OCI-LY3 (cell line): ENCODE results near the gene GSTCD.

ENCODE experiments used
- H2AFZ ChIP-seq: fragments of 200-600, 300-600 bp; shearing (Covaris generic); 2 replicates; pipeline ENCODE4 v1.6.0; 2014; ENCODE audit warnings: antibody characterized with exemption, low read depth, low read length
- H3K27ac ChIP-seq: fragments of 200-600, 300-600 bp; sonication (generic); 2 replicates; pipeline ENCODE4 v1.5.1; 2014; ENCODE audit warnings: mild to moderate bottlenecking, low read length, moderate library complexity, mixed read lengths
- H3K27me3 ChIP-seq: fragments of 200-600, 300-600 bp; sonication (generic); 2 replicates; pipeline ENCODE4 v1.6.1; 2014; ENCODE audit warnings: low read depth, low read length, mixed read lengths
- H3K36me3 ChIP-seq: fragments of 200-600, 300-600 bp; sonication (generic); replicated peaks from 2 replicates; pipeline ENCODE3; 2014; ENCODE audit warnings: low read depth, low read length, mixed read lengths
- H3K4me1 ChIP-seq: fragments of 300-600, 200-600 bp; sonication (generic); 2 replicates; pipeline ENCODE4 v1.6.1; 2014; ENCODE audit warnings: low read length, mixed read lengths
- H3K4me2 ChIP-seq: fragments of 200-600, 300-600 bp; sonication (generic); 2 replicates; pipeline ENCODE4 v1.6.1; 2014; ENCODE audit warnings: low read length, mixed read lengths
- H3K4me3 ChIP-seq: fragments of 300-600, 200-600 bp; sonication (generic); 2 replicates; pipeline ENCODE4 v1.5.1; 2014; ENCODE audit warnings: antibody characterized with exemption, mild to moderate bottlenecking, low read length, moderate library complexity
- H3K79me2 ChIP-seq: fragments of 300-600, 200-600 bp; shearing (Covaris generic); 2 replicates; pipeline ENCODE4 v1.6.1; 2014; ENCODE audit warnings: mild to moderate bottlenecking, low read length, mixed read lengths
- H3K9ac ChIP-seq: fragments of 300-600, 200-600 bp; shearing (Covaris generic); 2 replicates; pipeline ENCODE4 v1.6.0; 2014; ENCODE audit warnings: mild to moderate bottlenecking, low read length, moderate library complexity
- H3K9me3 ChIP-seq: fragments of 200-600, 300-600 bp; shearing (Covaris generic); 2 replicates; pipeline ENCODE4 v1.6.1; 2014; ENCODE audit warnings: low read length, mixed read lengths; ENCODE audit not compliant: insufficient read depth
- H4K20me1 ChIP-seq: fragments of 200-600, 300-600 bp; sonication (generic); 2 replicates; pipeline ENCODE4 v1.6.1; 2016; ENCODE audit warnings: low read length, mixed read lengths; ENCODE audit not compliant: insufficient read depth
- EZH2phosphoT487 ChIP-seq: fragments of 200-600 bp; shearing (Covaris generic); IDR thresholded peaks from 2 replicates; pipeline ENCODE4 v1.6.1; 2018; ENCODE audit warnings: antibody characterized with exemption, mixed run types, low read depth
- TF ChIP-seq, protein P1 (sequence below): fragments of 200-600, 300-600 bp; sonication (generic); IDR thresholded peaks from 2 replicates; pipeline ENCODE4 v1.5.1; 2014; ENCODE audit warnings: antibody characterized with exemption, low read length, low read depth

Gene GSTCD

DNA sequence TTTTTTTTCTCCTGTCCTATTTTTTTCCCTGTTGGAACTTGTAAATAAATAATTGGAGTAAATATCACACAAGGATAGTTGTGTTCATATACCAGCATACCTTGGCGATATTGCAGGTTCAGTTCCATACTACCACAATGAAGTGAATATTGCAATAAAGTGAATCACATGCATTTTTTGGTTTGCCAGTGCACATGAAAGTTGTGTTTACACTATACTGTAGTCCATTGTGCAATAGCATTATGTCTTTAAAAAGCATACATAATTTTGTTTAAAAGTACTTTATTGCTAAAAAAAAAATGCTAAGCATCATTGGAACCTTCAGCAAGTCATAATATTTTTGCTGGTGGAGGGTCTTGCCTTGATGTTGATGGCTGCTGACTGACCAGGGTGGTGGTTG is 88.6 kb downstream of the GSTCD start:
- Histone ChIP-seq H3K27ac (no peak overlapping the region), H3K4me3 (no peak overlapping the region), H3K4me2 (no peak overlapping the region), H3K9ac (no peak overlapping the region), H3K36me3 (peaks cover 3% of the 10 kb centered on the region), H3K9me3 (no peaks in the 10 kb centered on the region), H4K20me1 (no peaks in the 10 kb centered on the region), H2AFZ (no peak overlapping the region), H3K79me2 (no peaks in the 10 kb centered on the region), H3K4me1 (no peaks in the 10 kb centered on the region), H3K27me3 (no peaks in the 10 kb centered on the region)
- TF ChIP-seq EZH2phosphoT487 = no peak
- TF ChIP-seq, protein P1, sequence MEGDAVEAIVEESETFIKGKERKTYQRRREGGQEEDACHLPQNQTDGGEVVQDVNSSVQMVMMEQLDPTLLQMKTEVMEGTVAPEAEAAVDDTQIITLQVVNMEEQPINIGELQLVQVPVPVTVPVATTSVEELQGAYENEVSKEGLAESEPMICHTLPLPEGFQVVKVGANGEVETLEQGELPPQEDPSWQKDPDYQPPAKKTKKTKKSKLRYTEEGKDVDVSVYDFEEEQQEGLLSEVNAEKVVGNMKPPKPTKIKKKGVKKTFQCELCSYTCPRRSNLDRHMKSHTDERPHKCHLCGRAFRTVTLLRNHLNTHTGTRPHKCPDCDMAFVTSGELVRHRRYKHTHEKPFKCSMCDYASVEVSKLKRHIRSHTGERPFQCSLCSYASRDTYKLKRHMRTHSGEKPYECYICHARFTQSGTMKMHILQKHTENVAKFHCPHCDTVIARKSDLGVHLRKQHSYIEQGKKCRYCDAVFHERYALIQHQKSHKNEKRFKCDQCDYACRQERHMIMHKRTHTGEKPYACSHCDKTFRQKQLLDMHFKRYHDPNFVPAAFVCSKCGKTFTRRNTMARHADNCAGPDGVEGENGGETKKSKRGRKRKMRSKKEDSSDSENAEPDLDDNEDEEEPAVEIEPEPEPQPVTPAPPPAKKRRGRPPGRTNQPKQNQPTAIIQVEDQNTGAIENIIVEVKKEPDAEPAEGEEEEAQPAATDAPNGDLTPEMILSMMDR = no peak

DNA sequence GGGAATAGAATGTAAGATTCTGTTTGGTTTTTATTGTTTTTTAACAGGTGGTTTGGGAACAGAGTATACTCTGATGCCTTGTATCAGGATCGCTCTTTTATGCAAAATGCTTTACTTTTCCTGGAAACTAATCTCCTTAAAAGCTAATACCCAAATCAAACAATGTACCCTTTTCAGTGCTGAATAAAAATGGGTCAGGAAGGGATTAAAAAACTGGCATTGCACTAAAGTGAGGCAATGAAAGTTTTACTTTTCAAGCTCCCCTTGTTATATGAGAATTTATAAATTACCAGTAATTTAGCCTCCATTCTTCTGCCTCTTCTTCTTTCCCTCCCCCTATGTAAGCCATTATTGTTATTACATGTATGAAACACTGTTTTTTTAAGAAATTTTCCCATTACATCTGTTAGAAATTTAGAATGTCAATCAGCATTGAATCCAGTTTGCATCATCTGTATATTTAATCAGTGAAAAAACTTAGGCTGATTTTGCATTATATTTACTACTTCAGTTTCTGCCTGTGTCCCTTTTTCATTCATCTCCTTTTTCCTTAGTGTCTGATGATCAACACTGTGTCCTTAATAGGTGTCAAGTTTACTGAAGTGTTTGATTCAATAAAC is 97.0 kb downstream of the GSTCD start:
- Histone ChIP-seq H3K9me3 (no peaks in the 10 kb centered on the region), H3K27ac (no peak overlapping the region), H3K36me3 (no peaks in the 10 kb centered on the region), H3K4me2 (no peak overlapping the region), H4K20me1 (no peaks in the 10 kb centered on the region), H3K4me3 (no peak overlapping the region), H3K4me1 (no peaks in the 10 kb centered on the region), H2AFZ (no peak overlapping the region), H3K27me3 (no peaks in the 10 kb centered on the region), H3K79me2 (no peaks in the 10 kb centered on the region), H3K9ac (no peak overlapping the region)
- no peak for TF ChIP-seq EZH2phosphoT487
- TF ChIP-seq, protein P1 = no peak

DNA sequence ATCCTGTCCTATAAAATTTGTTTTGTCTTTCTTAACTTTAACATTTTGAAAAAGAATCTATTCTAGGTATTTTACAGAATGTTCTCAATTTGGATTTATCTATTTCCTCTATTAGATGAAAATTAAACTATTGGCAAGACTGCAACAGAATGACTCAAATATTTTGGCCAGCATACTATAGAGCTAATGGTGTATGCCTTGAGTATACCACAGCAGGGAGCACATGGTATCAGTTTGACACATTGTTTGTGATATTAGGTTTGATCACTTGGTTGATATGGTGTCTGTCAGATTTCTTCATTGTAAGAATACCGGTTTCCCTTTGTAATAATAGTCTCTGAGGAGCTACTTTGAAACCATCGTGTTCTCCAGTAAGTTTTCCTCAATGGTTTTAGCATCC is 98.9 kb downstream of the GSTCD start:
- Histone ChIP-seq H3K9ac (no peak overlapping the region), H4K20me1 (no peaks in the 10 kb centered on the region), H3K79me2 (no peaks in the 10 kb centered on the region), H3K27ac (no peak overlapping the region), H3K36me3 (no peaks in the 10 kb centered on the region), H3K4me1 (no peaks in the 10 kb centered on the region), H3K27me3 (no peaks in the 10 kb centered on the region), H3K9me3 (no peaks in the 10 kb centered on the region), H2AFZ (no peak overlapping the region), H3K4me2 (no peak overlapping the region), H3K4me3 (no peak overlapping the region)
- TF ChIP-seq, protein P1 = no peak
- TF ChIP-seq EZH2phosphoT487 = no peak

DNA sequence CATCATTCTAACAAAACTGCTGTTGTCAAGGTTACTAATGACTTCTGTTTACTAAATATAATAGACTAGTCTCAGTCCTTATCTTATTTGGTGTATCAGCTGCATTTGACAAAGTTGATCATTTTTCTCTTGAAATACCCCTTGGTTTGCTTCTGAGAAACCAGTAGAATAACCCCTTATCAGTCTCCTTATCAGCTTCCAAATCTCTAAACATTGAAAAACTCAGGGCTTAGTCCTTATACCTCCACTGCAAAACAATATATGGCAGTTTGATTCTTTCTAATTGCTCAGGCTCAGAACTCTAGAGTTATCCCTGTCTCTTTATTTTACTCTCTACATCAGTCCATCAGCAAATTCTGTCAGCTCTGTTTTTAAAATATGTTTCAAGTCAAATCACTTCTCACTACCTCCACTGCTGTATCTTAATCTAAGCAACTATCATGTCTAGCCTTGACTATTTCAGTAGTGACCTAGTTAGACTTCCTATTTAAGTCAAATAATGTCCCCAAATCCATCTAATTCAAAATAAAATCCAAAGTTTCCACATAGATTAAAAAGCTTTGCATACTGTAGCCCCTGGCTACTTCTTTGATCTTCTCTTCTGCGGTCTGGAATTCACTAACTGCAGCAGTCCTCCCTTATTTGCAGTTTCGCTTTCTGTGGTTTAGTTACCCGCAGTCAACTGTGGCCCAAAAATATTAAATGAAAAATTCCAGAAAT is 99.6 kb downstream of the GSTCD start:
- Histone ChIP-seq H4K20me1 (no peaks in the 10 kb centered on the region), H3K27me3 (no peaks in the 10 kb centered on the region), H2AFZ (no peak overlapping the region), H3K4me3 (no peak overlapping the region), H3K9me3 (no peaks in the 10 kb centered on the region), H3K4me2 (no peak overlapping the region), H3K9ac (no peak overlapping the region), H3K79me2 (no peaks in the 10 kb centered on the region), H3K4me1 (no peaks in the 10 kb centered on the region), H3K36me3 (no peaks in the 10 kb centered on the region), H3K27ac (no peak overlapping the region)
- TF ChIP-seq EZH2phosphoT487 = no peak
